GM19351 (cell line): ENCODE results near the gene PPFIA4.

ENCODE experiments used
- ATAC-seq: cut with Tn5 transposase; IDR thresholded peaks from one replicate; pipeline ENCODE4 v1.9.1; 2021; ENCODE audit warnings: mild to moderate bottlenecking, moderate library complexity; ENCODE audit not compliant: unreplicated experiment

The PPFIA4 gene

GRCh38 chr1:203124546-203125317 lies 98.4 kb downstream of the PPFIA4 start:
- no peak for ATAC-seq

GRCh38 chr1:203126151-203126865 lies 100.0 kb downstream of the PPFIA4 start:
- ATAC-seq = no peak

GRCh38 chr1:203126866-203127665 lies 100.8 kb downstream of the PPFIA4 start:
- ATAC-seq = no peak

GRCh38 chr1:203127666-203128430 lies 101.6 kb downstream of the PPFIA4 start, which contains the start of gene ADORA1:
Gene ADORA1, plus strand, starts transcription at chr1:203127726. Its CDS starts 1,116 bp downstream, at chr1:203128842.
- no peak for ATAC-seq

- no peak for ATAC-seq
These were observed 102.1 kb downstream of the PPFIA4 start for GRCh38 chr1:203128431-203128715.
